HG02798 (cell line): Measurements from ENCODE around the gene ZC3H13.

Source experiments
- ATAC-seq: cut with Tn5 transposase; IDR thresholded peaks from one replicate; pipeline ENCODE4 v1.9.1; 2021; ENCODE audit warnings: mild to moderate bottlenecking; ENCODE audit not compliant: unreplicated experiment, poor library complexity

Gene ZC3H13, protein sequence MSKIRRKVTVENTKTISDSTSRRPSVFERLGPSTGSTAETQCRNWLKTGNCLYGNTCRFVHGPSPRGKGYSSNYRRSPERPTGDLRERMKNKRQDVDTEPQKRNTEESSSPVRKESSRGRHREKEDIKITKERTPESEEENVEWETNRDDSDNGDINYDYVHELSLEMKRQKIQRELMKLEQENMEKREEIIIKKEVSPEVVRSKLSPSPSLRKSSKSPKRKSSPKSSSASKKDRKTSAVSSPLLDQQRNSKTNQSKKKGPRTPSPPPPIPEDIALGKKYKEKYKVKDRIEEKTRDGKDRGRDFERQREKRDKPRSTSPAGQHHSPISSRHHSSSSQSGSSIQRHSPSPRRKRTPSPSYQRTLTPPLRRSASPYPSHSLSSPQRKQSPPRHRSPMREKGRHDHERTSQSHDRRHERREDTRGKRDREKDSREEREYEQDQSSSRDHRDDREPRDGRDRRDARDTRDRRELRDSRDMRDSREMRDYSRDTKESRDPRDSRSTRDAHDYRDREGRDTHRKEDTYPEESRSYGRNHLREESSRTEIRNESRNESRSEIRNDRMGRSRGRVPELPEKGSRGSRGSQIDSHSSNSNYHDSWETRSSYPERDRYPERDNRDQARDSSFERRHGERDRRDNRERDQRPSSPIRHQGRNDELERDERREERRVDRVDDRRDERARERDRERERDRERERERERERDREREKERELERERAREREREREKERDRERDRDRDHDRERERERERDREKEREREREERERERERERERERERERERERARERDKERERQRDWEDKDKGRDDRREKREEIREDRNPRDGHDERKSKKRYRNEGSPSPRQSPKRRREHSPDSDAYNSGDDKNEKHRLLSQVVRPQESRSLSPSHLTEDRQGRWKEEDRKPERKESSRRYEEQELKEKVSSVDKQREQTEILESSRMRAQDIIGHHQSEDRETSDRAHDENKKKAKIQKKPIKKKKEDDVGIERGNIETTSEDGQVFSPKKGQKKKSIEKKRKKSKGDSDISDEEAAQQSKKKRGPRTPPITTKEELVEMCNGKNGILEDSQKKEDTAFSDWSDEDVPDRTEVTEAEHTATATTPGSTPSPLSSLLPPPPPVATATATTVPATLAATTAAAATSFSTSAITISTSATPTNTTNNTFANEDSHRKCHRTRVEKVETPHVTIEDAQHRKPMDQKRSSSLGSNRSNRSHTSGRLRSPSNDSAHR (N-terminal part only)

DNA sequence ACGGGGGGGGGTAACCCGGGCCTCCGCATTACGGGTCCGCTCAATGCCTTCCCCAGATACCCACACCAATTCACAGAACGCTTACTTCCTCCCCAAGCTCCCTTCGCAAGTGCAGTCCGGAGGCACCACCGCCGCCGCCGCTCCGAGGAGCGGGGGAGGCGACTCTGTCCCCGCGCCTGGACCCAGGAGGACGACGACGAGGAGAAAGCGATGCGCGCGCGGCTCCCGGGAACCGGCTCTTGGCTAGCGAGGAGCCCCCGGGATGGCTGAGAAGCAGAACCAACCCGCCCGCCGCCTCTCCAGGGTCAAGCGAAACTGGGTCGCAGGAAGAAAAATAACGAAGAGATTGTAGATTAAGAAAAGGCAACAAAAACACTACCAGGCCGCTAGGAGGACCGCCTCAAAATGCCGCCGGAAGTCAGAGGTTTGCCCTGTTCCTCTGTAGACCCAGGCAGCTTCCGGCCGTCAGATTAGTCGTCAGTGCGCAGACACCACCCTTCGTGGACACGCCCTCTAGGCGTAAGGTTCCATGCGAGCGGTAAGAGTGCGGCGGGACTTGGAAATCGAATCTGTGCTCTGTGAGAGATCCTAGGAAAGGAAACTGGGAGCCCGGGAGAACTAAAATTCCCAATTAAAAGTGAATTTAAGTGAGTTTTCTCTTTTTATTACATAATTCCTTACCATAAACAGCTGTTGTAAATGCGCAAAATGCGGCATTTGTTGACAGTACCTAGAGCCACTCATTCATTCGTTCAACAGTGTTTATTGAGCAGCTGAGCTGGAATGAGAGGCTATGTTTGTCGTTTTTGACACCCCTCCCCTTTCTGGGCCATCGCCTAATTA is at the start of gene ZC3H13:
Gene ZC3H13 (minus strand): TSS at position 428 of the 843 bp plus-strand sequence. CDS start 7,239 bp downstream, outside the sequence.
- ATAC-seq, result peak; percentile 100

DNA sequence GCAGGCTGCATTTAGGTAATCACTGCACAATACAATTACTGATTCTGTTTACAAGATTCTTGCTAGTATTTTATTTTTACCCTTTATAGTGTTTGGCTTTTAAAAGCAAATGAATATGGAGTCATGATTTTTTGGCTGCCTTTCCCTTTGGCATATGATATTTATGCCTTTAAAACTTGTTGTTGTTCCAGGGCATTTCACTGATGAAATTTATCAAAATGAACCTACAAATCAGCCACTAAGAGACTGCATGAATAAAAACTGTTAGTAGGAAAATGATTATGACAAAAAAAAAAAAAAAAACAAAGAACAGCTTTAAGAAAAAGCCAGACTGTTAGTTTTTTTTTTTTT is 49.7 kb upstream of the ZC3H13 start:
- no peak for ATAC-seq

DNA sequence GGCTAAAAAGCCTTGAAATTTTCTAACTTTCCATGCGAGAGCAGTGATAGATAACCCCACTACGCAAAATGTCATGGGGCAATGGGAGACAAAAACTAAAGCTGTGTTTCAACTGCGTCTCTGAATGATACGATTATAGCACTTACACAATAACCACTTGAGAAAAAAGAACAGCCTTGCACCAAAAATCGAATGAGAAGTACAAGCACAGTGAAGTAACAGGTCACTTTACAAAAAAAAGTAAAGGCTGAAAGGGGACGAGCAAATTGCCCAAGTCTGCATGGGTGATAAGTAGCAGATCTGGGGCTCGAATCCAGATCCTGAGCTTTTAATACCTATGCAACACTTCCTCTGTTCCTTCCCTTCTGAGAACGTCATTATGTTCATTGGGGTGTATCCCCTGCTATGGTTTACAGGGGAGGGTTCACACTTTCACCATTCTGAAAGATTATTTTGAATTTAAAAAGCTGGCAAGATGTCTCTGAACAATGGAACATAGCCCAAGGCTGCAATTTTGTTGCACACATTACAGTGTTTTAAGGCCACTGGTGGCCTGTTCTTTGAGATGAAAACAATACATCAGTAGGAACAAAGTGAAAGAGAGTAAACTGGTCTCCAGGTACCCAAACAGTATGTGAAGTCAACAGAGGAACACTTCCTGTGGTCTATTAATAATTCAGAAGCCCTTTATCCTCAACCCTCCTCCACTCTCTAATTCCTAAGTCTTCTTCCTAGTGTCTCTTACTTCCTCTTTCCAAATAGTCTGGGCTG is 49.1 kb upstream of the ZC3H13 start:
- ATAC-seq, result no peak

DNA sequence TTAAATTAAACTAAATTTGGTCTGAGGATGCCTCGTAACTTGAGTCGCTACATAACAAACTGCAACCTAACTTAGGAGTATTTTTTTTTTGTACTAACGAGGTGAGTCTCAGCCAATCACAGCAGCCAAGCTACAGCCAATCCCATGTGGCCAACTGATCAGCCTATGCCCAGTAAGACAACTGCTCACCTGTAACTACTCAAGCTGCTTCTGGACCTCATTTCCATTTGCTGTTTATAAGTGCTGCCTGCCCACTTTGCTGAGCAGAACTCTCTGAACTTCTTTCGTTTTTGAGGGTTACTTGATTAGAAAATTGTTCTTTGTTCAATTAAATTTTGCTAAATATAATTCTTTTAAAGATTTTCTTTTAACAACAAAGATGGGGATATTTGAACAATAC is 48.5 kb upstream of the ZC3H13 start:
- ATAC-seq, result no peak

DNA sequence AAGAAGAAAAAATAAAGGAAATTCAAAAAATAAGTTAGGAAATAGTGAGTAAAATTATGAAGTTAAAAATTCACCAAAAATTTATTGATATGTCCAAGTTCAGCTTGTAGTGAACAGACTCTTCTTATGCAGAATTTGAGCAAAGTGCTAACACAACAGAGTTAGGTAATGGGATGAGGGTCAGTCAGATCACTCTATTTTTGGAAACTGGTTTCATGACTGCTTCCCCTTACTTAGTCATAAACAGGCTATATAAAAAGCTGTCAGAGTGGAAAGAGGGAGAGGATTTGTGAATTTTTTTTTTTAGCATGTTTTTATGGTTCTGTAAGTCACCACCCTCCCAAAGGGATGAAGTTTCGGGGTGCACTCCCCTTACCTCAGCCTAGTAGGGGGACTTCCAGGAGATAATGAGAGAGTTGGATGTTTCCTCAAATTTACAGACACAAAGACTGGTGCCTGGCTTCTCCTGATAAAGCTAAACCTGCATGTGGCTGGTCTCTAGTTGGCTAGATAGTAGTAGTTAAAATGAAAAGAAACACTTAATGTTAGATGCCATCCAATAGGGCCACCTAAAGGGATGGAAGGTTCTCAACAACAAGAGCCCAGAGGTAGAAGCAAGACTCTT is 47.8 kb upstream of the ZC3H13 start:
- ATAC-seq, result no peak

DNA sequence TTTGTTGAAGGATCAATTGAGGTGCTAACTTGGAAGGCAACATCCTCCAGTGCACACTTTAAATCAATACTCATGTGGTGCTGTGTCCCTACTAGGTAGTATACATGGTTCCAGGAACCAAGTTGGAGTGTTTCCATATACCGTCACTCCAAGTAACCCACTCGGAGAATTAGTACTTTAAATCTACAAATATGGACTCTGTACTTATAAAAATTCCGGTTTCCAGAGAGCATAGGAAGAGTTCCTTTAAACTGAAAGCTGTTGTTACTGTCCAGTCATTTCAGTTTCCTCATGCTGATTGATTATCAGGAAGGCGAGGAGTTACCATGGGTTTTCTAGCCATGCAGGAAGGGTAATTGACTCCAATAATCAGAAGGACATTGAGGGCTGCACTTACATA is 45.1 kb upstream of the ZC3H13 start:
- ATAC-seq, result no peak

DNA sequence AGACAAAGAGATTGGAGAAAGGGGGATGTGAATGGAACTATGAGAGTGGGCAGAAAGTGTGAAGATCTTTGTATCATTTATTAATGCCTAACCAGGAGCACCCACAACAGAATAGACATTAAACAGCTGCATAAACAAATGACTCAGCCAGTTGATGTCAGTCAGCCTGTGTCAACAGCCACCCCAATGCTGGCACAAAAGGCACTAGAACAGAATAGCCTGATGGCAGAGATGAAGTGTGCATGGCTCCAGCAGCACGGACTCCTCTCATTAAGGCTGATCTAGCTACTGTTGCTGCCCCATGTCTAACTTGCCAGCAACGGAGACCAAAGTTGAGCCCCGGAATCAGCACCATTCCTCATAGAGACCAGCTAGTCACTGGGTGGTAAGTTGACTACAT is 44.5 kb upstream of the ZC3H13 start:
- ATAC-seq, result no peak

DNA sequence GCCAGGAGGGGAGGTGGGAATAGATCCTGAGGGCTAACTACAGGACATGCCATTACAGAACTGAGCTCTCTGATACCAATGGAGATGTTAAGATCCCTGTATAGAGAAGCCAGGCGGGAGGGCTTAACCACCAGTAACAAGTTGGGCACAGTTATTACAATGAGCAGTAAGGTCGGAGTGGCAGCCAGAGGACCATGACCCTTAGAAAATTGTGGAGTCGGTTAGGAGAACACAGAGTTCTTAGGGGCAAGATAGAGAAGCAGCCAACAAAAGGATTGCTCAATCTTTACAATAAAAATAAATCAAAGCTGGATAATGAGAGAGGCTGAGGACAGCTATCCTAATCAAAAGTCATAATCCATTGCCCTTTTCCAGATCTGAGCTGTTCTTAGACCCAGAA is 41.9 kb upstream of the ZC3H13 start:
- ATAC-seq, result no peak

DNA sequence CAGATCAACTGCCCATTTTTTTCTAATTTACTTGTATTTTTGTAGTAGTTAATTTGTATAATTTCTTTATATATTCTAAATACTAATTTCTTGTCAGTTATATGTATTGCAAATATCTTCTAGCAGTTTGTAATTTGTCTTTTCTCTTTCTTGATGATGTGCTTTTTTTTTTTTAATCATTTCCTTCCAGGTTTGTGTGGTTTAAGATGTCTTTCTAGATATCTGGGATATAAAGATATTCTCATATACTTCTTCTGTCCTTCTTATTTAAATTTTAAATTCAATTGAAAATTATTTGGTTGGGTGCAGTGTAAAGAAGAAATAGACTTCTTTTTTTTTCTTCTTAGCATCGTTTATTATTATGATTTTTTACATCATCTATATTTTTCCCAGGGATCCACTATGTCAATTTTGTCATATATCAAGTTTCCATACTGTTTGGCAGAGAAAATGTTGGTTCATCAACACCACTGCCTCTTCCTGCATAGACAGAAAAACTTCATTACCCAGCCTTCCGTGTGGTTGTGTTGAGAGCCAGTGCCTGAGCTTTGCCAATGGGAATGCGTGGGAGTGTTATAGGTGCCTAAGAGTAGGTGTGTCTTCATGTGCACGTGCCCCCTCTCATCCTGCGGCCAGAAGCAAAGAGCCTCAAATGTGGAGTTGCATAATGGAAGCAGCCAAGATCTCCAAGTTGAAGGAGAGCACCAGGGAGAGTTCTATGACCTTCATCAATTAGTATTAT is 36.4 kb upstream of the ZC3H13 start:
- no peak for ATAC-seq

DNA sequence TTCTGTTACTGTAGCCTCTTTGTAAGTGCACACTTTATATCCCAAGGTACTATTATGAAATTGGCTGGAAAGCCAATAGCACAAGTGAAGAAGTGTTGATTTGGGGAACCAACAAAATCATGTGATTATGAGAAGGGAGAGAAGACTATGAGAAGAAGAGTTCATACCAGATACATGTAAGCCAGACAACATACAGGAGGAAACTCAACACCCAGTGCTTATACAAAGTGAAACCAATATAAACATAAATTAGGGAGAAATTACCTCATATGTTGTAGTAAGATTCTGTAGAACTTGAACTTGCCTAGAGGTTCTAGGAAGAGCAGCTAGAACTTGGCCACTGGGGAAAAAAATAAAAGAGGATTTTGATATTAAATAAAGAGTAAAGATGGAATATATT is 34.9 kb upstream of the ZC3H13 start:
- no peak for ATAC-seq

DNA sequence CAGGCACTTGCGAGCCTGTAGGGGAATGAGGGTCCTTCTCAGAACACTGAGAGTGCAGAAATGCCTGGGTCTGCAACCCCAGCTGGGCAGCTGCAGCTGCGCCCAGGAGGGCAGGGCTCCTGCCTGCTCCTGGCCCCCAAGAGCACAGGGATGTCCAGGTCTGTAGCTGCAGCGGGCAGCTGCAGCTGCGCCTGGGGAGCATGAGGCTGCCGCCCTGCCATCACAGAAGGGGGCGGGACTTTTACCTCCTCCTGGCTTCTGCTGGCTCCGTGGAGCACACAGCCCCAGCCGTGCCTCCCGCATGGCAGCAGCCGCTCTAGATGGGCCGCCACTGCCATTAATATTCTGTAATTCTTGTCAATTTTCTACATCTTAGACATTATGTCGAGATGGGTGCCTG is 34.4 kb upstream of the ZC3H13 start:
- ATAC-seq, result no peak

DNA sequence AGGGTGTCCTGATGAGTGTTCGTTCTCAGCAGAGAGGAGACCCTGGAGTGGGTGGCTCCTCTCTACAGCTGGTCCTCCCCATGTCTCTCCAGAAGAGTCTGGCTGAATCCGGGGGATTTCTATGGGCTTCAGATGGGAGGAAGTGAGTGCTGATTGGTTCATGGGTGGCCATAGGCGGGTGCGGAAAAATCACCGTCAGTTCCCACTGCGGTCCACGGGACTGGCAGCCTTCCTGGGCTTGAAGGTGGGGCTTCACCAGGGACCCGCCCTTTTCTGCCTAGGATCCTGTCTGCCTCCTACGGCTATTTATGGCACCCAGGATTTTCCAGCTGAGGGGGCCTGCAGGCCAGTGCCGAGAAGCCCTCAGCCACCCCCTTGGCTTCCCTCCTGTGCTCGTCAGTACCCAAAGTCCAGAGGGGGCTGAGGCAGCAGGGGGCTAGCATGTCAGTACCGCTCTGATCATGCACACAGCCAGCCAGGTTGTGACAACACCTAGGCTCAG is 33.9 kb upstream of the ZC3H13 start:
- ATAC-seq, result no peak

DNA sequence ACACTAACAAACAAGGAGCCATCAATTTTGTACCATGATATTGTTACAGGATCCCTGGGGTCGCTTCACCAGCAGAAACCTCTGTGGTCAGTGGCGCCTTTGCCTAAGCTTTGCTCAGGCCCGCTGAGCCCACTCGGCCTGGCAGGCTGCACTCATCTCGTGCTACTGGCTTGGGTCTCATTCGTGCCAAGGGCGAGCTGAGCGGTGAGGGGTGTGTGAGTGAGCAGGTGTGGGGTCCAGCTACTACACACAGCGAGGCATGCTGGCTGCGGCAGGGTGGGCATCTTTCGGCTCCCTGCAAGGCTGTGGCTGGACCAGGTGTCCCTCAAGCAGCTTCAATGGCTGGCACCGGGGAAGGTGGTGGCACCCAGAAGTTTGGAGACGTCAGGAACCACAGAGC is 33.2 kb upstream of the ZC3H13 start:
- ATAC-seq, result no peak

DNA sequence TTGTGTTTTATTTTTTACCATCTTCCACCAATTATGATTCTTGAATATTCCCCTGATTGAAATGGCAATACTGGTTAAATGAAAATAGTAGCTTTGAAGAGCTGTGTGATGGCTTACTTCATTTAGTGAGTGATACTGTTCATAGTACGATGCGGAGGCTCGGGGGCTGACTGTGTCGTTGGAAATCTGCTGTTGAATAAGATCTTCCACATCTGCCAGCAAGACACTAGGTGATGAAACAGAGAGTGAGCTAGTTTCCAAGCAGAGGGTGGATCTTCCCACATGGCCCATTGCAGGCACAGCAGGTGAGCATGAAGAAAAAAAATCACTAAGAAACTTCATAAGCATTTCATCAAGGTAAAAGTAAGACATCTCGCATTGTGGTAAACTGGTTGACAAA is 29.8 kb upstream of the ZC3H13 start:
- no peak for ATAC-seq

DNA sequence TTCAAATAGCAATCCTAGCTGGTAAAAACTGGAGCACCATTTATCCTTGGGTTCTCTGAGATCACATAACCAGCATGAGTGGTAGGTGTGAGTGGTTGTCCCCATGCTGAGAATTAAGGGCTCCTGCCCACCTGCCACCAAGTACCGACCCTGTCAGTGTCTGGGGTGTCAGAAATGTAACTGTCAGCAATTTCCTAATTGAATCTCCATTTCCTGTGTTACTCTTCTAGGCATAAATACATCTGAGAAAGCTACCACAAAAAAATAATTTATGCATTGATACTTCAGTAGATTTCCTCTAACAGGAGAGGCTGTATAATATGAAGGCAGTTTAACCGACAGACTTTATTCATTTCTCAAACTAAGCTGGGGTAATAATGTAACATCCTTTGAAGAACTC is 27.2 kb upstream of the ZC3H13 start:
- no peak for ATAC-seq

DNA sequence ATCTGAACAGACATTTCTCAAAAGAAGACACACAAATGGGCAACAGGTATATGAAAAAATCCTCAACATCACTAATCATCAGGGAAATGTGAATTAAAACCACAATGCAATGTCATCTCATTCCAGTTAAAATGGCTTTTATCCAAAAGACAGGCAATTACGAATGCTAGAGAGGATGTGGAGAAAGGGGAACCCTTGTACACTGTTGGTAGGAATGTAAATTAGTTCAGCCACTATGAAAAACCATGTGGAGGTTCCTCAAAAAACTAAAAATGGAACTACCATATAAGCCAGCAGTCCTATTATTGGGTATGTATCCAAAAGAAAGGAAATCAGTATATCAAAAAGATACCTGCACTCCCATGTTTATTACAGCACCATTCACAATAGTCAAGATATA is 24.7 kb upstream of the ZC3H13 start:
- ATAC-seq, result no peak

DNA sequence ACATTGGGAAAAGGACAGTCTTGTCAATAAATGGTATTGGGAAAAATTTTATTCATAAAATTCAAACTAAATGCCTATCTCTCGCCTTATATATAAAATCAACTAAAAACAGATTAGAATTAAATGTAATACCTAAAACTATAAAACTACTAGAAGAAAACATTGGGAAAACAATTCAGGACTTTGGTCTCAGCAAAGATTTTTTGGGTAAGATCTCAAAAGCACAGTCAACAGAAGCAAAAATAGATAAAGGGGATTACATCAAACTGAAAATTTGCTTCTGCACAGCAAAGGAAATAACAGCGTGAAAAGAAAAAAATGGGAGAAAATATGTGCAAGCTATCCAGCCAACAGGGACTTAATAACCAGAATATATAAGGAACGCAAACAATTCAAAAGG is 24.3 kb upstream of the ZC3H13 start:
- ATAC-seq, result no peak

DNA sequence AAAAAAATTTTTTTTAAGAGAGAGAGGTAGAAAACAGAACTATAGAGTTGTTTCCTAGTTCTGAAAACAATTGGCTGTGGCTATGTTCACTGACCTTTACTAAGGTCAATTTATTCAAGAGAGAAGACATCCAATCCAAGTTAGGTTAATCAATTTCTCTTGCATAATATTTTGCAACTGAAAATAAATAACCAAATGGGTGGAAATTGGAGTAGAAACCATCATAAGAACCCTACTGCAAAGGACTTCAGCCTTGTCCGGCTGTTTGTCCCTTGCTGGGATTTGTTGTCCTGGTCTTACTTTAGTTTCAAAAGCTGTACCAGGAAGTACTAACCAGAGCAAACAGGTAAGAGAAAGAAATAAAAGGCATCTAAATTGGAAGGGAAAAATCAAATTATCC is 23.3 kb upstream of the ZC3H13 start:
- no peak for ATAC-seq
